Smooth muscle cell (in vitro differentiated cells): ENCODE results near the gene KDM7A. TPM values are rescaled to one million over a fixed set of nuclear protein-coding genes. Genes with fewer than 3 reads are reported as not detected.

ENCODE experiments used
- DNase-seq: peaks from one replicate; lab custom pipeline; 2025; ENCODE audit not compliant: unreplicated experiment; lab: John Stamatoyannopoulos, UW
- H2AFZ ChIP-seq: fragments of 200-600 bp; sonication (generic); 2 replicates; pipeline ENCODE4 v1.6.0; 2016; ENCODE audit warnings: antibody characterized with exemption, low read depth, mild to moderate bottlenecking
- H3F3A ChIP-seq: fragments of 200-600 bp; sonication (generic); 2 replicates; pipeline ENCODE4 v1.6.0; 2017; ENCODE audit warnings: antibody characterized with exemption, low read depth
- H3K27ac ChIP-seq: fragments of 200-600 bp; sonication (generic); 2 replicates; pipeline ENCODE4 v1.5.1; 2016; ENCODE audit warnings: low read depth, mild to moderate bottlenecking
- H3K27me3 ChIP-seq: fragments of 200-600 bp; sonication (generic); 2 replicates; pipeline ENCODE4 v1.6.1; 2016; ENCODE audit warnings: low read depth, mild to moderate bottlenecking
- H3K36me3 ChIP-seq: fragments of 200-600 bp; sonication (generic); 2 replicates; pipeline ENCODE4 v1.5.1; 2016; ENCODE audit warnings: low read depth
- H3K4me1 ChIP-seq: fragments of 200-600 bp; sonication (generic); 2 replicates; pipeline ENCODE4 v1.5.1; 2016; ENCODE audit warnings: low read depth
- H3K4me2 ChIP-seq: fragments of 200-600 bp; sonication (generic); 2 replicates; pipeline ENCODE4 v1.6.0; 2016; ENCODE audit warnings: mild to moderate bottlenecking
- H3K4me3 ChIP-seq: fragments of 200-600 bp; sonication (generic); 2 replicates; pipeline ENCODE4 v1.5.1; 2016; ENCODE audit warnings: mild to moderate bottlenecking
- H3K79me2 ChIP-seq: fragments of 200-600 bp; sonication (generic); 2 replicates; pipeline ENCODE4 v1.6.0; 2016; ENCODE audit warnings: low read depth, mild to moderate bottlenecking
- H3K9ac ChIP-seq: fragments of 200-600 bp; sonication (generic); 2 replicates; pipeline ENCODE4 v1.6.0; 2016; ENCODE audit warnings: low read depth
- H3K9me3 ChIP-seq: fragments of 200-600 bp; sonication (generic); replicated peaks from 2 replicates; pipeline ENCODE4 v1.5.1; 2016; ENCODE audit warnings: low read depth
- H4K20me1 ChIP-seq: fragments of 200-600 bp; sonication (generic); 2 replicates; pipeline ENCODE4 v1.6.0; 2016; ENCODE audit warnings: low read depth
- WGBS: methylation state at CpG from one replicate; pipeline ENCODE4 v1.1.7; 2016; ENCODE audit warnings: low lambda C conversion rate; 5-methylcytosine and 5-hydroxymethylcytosine counted together
- polyA plus RNA-seq: library from polyadenylated mRNA; unstranded; fragments of >200 nt; fragmentation: Nextera tagmentation; extraction: Ambion mirVana; gene quantifications from 2 replicates; pipeline ENCODE4 v1.2.1, GENCODE V29; 2016
- total RNA-seq: library from RNA; depleted of rRNA; stranded (reverse); fragments of >200 nt; gene quantifications from 2 replicates; pipeline ENCODE4 v1.2.3, GENCODE V29; 2014
- TF ChIP-seq, protein P1 (sequence below): fragments of 200-600 bp; sonication (generic); IDR thresholded peaks from 2 replicates; pipeline ENCODE4 v1.5.1; 2017; ENCODE audit warnings: borderline replicate concordance, mild to moderate bottlenecking, antibody characterized with exemption; ENCODE audit not compliant: insufficient read depth, poor library complexity, severe bottlenecking

The KDM7A gene
- total and polyA plus RNA-seq, 2 experiments from 2014 or later, result 0.88 to 17.3 TPM

DNA sequence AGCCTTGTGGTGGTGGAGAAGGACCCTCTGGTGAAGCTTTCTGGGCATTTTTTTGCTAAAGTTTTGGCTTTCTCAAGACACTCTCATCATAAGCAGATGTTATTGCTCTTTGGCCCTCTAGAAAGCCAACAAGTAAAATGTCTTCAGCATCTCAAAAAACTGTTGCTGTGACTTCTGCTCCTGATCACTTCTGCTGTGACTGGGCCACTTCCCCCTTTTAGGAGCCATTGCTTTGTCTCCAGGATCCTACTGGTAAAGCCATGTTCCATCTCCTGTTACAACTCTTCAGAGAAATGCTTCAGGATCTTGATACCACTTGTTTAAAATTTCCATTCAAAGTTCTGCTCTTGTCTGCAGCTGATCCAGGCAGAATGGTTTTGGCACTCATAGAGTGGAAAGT is 125.0 kb downstream of the KDM7A start:
- no peaks in the 10 kb centered on the region for H4K20me1 ChIP-seq
- TF ChIP-seq, protein P1, sequence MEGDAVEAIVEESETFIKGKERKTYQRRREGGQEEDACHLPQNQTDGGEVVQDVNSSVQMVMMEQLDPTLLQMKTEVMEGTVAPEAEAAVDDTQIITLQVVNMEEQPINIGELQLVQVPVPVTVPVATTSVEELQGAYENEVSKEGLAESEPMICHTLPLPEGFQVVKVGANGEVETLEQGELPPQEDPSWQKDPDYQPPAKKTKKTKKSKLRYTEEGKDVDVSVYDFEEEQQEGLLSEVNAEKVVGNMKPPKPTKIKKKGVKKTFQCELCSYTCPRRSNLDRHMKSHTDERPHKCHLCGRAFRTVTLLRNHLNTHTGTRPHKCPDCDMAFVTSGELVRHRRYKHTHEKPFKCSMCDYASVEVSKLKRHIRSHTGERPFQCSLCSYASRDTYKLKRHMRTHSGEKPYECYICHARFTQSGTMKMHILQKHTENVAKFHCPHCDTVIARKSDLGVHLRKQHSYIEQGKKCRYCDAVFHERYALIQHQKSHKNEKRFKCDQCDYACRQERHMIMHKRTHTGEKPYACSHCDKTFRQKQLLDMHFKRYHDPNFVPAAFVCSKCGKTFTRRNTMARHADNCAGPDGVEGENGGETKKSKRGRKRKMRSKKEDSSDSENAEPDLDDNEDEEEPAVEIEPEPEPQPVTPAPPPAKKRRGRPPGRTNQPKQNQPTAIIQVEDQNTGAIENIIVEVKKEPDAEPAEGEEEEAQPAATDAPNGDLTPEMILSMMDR, result no peak
- no peak overlapping the region for H3K9ac ChIP-seq
- H3K4me2 ChIP-seq, result no peak overlapping the region
- no peaks in the 10 kb centered on the region for H3K4me1 ChIP-seq
- no peaks in the 10 kb centered on the region for H3K9me3 ChIP-seq
- H2AFZ ChIP-seq, result no peak overlapping the region
- H3K27me3 ChIP-seq, result peaks cover 13% of the 10 kb centered on the region
- no peaks in the 10 kb centered on the region for H3K79me2 ChIP-seq
- H3K4me3 ChIP-seq, result no peak overlapping the region
- H3K27ac ChIP-seq, result no peak overlapping the region
- no peaks in the 10 kb centered on the region for H3K36me3 ChIP-seq
- H3F3A ChIP-seq, result no peaks in the 10 kb centered on the region
- DNase-seq, result no peak

DNA sequence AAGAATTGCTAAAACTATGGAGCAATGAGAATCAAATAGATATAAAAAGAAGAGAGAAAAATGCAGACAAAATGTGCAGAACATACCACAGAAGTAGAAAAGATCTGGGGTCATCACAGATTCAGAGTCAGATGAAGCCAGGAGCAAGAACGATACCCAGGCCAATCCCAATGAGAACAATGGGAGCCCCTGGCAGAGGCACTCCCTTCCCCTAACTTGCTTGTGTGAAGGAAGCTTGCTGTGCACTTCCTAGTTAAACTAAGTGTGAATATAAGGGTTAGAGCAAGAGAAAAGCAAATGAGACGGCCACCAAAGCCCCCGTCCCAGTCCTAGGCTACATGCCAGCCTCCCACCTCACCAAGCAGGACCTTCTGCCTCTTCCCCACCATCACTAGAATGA is 126.7 kb downstream of the KDM7A start:
- no peak overlapping the region for H3K9ac ChIP-seq
- 93% methylated on average over 3 of the region's 3 CpGs for WGBS
- H3K4me1 ChIP-seq, result no peaks in the 10 kb centered on the region
- H3K9me3 ChIP-seq, result no peaks in the 10 kb centered on the region
- H3K79me2 ChIP-seq, result no peaks in the 10 kb centered on the region
- no peaks in the 10 kb centered on the region for H3F3A ChIP-seq
- H3K27me3 ChIP-seq, result peaks cover 7% of the 10 kb centered on the region
- H4K20me1 ChIP-seq, result no peaks in the 10 kb centered on the region
- H3K27ac ChIP-seq, result no peak overlapping the region
- no peak overlapping the region for H3K4me2 ChIP-seq
- H2AFZ ChIP-seq, result no peak overlapping the region
- DNase-seq, result no peak
- no peak overlapping the region for H3K4me3 ChIP-seq
- TF ChIP-seq, protein P1, result no peak
- no peaks in the 10 kb centered on the region for H3K36me3 ChIP-seq

- WGBS, result 90% methylated on average over 5 of the region's 5 CpGs
- peaks cover under 1% of the 10 kb centered on the region for H3K27me3 ChIP-seq
- TF ChIP-seq, protein P1, result no peak
- H3K4me1 ChIP-seq, result no peaks in the 10 kb centered on the region
- H3K9me3 ChIP-seq, result no peaks in the 10 kb centered on the region
- no peaks in the 10 kb centered on the region for H4K20me1 ChIP-seq
- no peak for DNase-seq
- no peaks in the 10 kb centered on the region for H3F3A ChIP-seq
- H3K4me3 ChIP-seq, result no peak overlapping the region
- H3K9ac ChIP-seq, result no peak overlapping the region
- no peak overlapping the region for H2AFZ ChIP-seq
- no peak overlapping the region for H3K4me2 ChIP-seq
- no peak overlapping the region for H3K27ac ChIP-seq
- no peaks in the 10 kb centered on the region for H3K36me3 ChIP-seq
- H3K79me2 ChIP-seq, result no peaks in the 10 kb centered on the region
These were observed 127.3 kb downstream of the KDM7A start for GRCh38 chr7:140049339-140050024.

- TF ChIP-seq, protein P1, result no peak
- H3K4me2 ChIP-seq, result no peak overlapping the region
- H3K79me2 ChIP-seq, result no peaks in the 10 kb centered on the region
- no peaks in the 10 kb centered on the region for H4K20me1 ChIP-seq
- no peak for DNase-seq
- H3K4me3 ChIP-seq, result no peak overlapping the region
- H2AFZ ChIP-seq, result no peak overlapping the region
- no peaks in the 10 kb centered on the region for H3K4me1 ChIP-seq
- H3K27me3 ChIP-seq, result no peaks in the 10 kb centered on the region
- no peak overlapping the region for H3K9ac ChIP-seq
- WGBS, result 100% methylated on average over 1 of the region's 1 CpG
- H3K27ac ChIP-seq, result no peak overlapping the region
- H3K36me3 ChIP-seq, result no peaks in the 10 kb centered on the region
- no peaks in the 10 kb centered on the region for H3K9me3 ChIP-seq
- no peaks in the 10 kb centered on the region for H3F3A ChIP-seq
These were observed 127.8 kb downstream of the KDM7A start for GRCh38 chr7:140048989-140049338.
